Ascending aorta (tissue), 2 donors: ENCODE measurements around the gene NUAK1. TPM values are rescaled to one million over a fixed set of nuclear protein-coding genes. Genes with fewer than 3 reads are reported as not detected.

Experiments used
- DNase-seq, 2 donors: peaks; one replicate each; pipeline ENCODE4 v3.0.0-alpha.2; 2019; ENCODE audit warnings: low spot score in 2 of 2
- H3K27ac ChIP-seq, 2 donors: fragments of 200-600 bp; sonication (generic); one replicate each; pipeline ENCODE4 v1.5.1; 2016 to 2017; ENCODE audit warnings: mild to moderate bottlenecking in 1 of 2
- H3K27me3 ChIP-seq: fragments of 200-600 bp; sonication (generic); one replicate; pipeline ENCODE4 v1.5.1; 2017
- H3K36me3 ChIP-seq, 2 donors: fragments of 200-600 bp; sonication (generic); one replicate each; pipeline ENCODE4 v1.5.1; 2016
- H3K4me1 ChIP-seq, 2 donors: fragments of 200-600 bp; sonication (generic); one replicate each; pipeline ENCODE4 v1.5.1; 2016 to 2017; ENCODE audit warnings: mild to moderate bottlenecking in 1 of 2
- H3K4me3 ChIP-seq, 2 donors: fragments of 200-600 bp; sonication (generic); one replicate each; pipeline ENCODE4 v1.5.1; 2016 to 2017; ENCODE audit warnings: mild to moderate bottlenecking in 1 of 2
- H3K9me3 ChIP-seq, 2 donors: fragments of 200-600 bp; sonication (generic); one replicate each; pipeline ENCODE4 v1.5.1; 2016
- CTCF ChIP-seq, 3 experiments: fragments of 200-600 bp in 2 of 3; fragments of 450-650 bp in 1 of 3; sonication (generic) in 2 of 3; IDR thresholded peaks; one replicate each; pipeline ENCODE4 v1.5.1; 2016 to 2019; ENCODE audit warnings: antibody characterized with exemption in 3 of 3, mild to moderate bottlenecking in 1 of 3, moderate library complexity in 1 of 3
- intact Hi-C: fragments of 100-400 bp; cut with DNase I; formaldehyde crosslinking; loops from one replicate; pipeline ENCODE4 v1.15.1; 2023
- total RNA-seq: library from RNA; depleted of rRNA; stranded (reverse); fragments of >200 nt; gene quantifications from one replicate; pipeline ENCODE4 v1.1.0, GENCODE V29; 2016

Gene NUAK1
- total RNA-seq, 1 donor from 2014 or later, result 29.7 TPM

GRCh38 chr12:106015646-106016045 is 123.1 kb downstream of the NUAK1 start:
- no peaks in the 10 kb centered on the region for H3K36me3 ChIP-seq
- TF ChIP-seq CTCF (IDR thresholded peaks at IDR 0.05), result no peak

GRCh38 chr12:106013941-106014340 is 124.8 kb downstream of the NUAK1 start:
- H3K9me3 ChIP-seq, result peaks cover 0 to under 1% of the 10 kb centered on the region in 2 donors
- no peak overlapping the region for H3K27ac ChIP-seq
- H3K4me1 ChIP-seq, result peaks cover 0 to 7% of the 10 kb centered on the region in 2 donors
- H3K27me3 ChIP-seq, result no peaks in the 10 kb centered on the region
- H3K36me3 ChIP-seq, result no peaks in the 10 kb centered on the region
- no peak for TF ChIP-seq CTCF (IDR thresholded peaks at IDR 0.05)
- intact Hi-C loops, result no loop called here
- DNase-seq, result no peak
- H3K4me3 ChIP-seq, result no peak overlapping the region

More at GRCh38 chr12:106015646-106016045, 123.1 kb downstream of the NUAK1 start:
- Histone ChIP-seq H3K27ac (no peak overlapping the region), H3K4me3 (no peak overlapping the region), H3K9me3 (peaks cover 0 to 13% of the 10 kb centered on the region in 2 donors), H3K27me3 (no peaks in the 10 kb centered on the region), H3K4me1 (peaks cover 0 to 6% of the 10 kb centered on the region in 2 donors)
- DNase-seq, result no peak
- intact Hi-C loops, result no loop called here

Other genes starting within 250 kb of the NUAK1 start
- 116 TPM for gene CKAP4, start 109.1 kb upstream of the NUAK1 start, total RNA-seq
- gene TCP11L2, start 163.8 kb upstream of the NUAK1 start, total RNA-seq, result 16.0 TPM
- gene POLR3B, start 218.8 kb upstream of the NUAK1 start, total RNA-seq, result 0.21 TPM